ENCODE data around the gene TTPAL.

TTPAL gene

GRCh38 chr20:44523746-44524145 is 48.1 kb downstream of the TTPAL start:
- H3K4me3 ChIP-seq (ENCODE audit: low read depth, low read length), result no peak overlapping the region
- DNase-seq (ENCODE audit: low read depth), result no peak

GRCh38 chr20:44526129-44526528 is 50.5 kb downstream of the TTPAL start:
- peak; percentile 24 for DNase-seq (ENCODE audit: low read depth)
- H3K4me3 ChIP-seq (ENCODE audit: low read depth, low read length), result no peak overlapping the region

- DNase-seq (ENCODE audit: low read depth), result no peak
- H3K4me3 ChIP-seq (ENCODE audit: low read depth, low read length), result no peak overlapping the region
Measured at GRCh38 chr20:44527716-44528199, 52.1 kb downstream of the TTPAL start.

GRCh38 chr20:44528309-44528708 is 52.6 kb downstream of the TTPAL start:
- no peak overlapping the region for H3K4me3 ChIP-seq (ENCODE audit: low read depth, low read length)
- DNase-seq (ENCODE audit: low read depth), result no peak

- peak overlapping the region; percentile 77 for H3K4me3 ChIP-seq (ENCODE audit: low read depth, low read length)
- DNase-seq (ENCODE audit: low read depth), result no peak
Measured at GRCh38 chr20:44532259-44532980, 56.7 kb downstream of the TTPAL start.

GRCh38 chr20:44532981-44533331 is 57.3 kb downstream of the TTPAL start:
- H3K4me3 ChIP-seq (ENCODE audit: low read depth, low read length), result peak overlapping the region; percentile 77
- DNase-seq (ENCODE audit: low read depth), result no peak

DNA sequence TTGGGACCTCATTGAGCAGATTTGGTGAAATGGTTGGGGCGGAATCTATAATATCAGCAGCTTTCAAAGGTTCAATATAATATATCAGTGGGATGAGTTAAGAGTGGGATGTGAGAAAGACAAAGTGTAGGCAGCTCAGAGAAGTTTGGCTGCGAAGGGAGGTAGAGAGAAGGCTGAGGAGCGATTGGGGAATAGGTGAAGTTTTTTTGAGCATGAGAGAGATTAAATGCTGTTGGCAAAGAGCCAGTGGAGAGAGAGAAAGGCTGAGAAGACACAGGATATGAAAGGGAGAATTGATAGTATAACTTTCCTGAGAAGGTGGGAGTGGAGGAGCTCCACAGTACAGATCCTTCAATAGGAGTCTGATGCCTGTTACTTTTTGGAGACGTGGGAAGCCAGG is 58.3 kb downstream of the TTPAL start:
- H3K4me3 ChIP-seq (ENCODE audit: low read depth, low read length), result no peak overlapping the region
- DNase-seq (ENCODE audit: low read depth), result no peak

DNA sequence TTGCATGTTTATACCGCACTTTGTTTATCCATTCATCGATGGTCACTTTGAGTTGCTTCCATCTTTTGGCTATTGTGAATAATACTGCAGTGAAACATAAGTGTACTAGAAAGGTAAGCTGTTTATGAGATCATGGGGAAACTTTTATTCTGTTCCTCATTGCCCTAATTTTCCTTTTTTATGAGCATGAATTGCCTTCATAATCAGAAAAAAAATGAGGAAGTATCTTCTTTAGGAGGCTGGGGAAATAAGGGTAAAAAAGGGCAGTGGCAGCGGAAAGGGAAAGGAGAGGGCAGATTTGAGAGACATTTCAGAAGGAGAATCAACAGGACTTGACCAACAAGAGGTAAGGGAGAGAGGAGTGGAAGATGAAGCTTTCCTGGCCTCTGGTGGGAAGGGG is 60.5 kb downstream of the TTPAL start:
- no peak for DNase-seq (ENCODE audit: low read depth)
- no peak overlapping the region for H3K4me3 ChIP-seq (ENCODE audit: low read depth, low read length)

GRCh38 chr20:44537993-44538392 is 62.3 kb downstream of the TTPAL start:
- no peak overlapping the region for H3K4me3 ChIP-seq (ENCODE audit: low read depth, low read length)
- DNase-seq (ENCODE audit: low read depth), result no peak

DNA sequence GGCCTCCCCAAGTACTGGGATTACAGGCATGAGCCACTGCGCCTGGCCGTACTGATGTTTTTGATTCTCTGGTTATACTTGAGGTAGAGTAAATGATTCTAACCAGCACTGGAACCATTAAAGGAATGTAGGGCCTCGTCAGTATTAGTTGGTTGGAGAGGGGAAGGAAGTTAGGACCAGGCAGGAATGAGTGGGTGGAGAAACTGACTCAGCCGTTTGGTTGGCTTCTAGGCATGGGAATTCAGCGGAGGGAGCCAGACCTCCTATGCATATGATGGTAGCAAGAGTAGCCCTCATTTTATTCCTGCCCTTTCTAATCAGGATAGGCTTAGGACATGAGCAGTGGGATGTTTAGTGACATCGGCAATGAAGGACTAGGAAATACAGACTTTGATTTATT is 65.2 kb downstream of the TTPAL start:
- DNase-seq (ENCODE audit: low read depth), result peak; percentile 32

DNA sequence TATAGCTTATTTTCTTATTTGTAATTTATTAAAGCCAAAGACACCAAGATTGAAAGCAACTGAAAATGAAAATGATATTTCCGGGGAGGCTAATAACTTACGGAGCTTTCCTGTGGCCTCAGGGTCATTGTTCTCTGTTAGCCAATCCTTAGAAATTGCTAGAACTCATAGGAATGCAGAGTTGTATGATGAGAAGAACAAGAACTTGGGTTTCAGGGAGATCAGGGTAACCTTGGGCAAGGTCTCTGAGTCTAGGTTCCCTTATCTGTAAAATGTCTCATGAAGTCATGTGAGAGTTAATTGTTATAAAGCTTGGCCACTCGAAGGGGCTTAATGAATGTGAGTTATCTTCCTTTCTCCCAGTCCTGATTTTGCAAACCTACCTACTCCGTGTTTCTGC is 66.3 kb downstream of the TTPAL start:
- no peak overlapping the region for H3K4me3 ChIP-seq (ENCODE audit: low read depth, low read length)
- no peak for DNase-seq (ENCODE audit: low read depth)

More for the DNA sequence above, 65.2 kb downstream of the TTPAL start:
- no peak overlapping the region for H3K4me3 ChIP-seq (ENCODE audit: low read depth, low read length)

DNA sequence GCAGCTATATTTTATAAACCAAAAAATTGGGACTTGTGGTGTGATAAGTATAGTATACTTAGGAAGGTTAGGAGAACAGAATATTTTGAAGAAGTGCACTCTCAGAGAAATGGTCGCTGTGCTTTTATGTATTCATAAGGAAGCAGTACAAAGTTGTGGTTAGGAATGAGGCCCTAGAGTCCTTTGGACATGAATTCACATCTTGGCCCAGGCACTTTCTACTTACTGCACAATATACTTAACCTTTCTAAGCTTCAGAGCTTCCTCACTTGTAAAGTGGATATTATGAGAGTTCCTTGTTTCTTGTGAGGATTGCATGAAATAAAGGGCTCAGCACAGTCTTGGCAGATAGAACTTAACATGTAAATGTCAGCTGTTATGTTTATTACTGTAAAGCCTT is 67.2 kb downstream of the TTPAL start:
- DNase-seq (ENCODE audit: low read depth), result no peak

DNA sequence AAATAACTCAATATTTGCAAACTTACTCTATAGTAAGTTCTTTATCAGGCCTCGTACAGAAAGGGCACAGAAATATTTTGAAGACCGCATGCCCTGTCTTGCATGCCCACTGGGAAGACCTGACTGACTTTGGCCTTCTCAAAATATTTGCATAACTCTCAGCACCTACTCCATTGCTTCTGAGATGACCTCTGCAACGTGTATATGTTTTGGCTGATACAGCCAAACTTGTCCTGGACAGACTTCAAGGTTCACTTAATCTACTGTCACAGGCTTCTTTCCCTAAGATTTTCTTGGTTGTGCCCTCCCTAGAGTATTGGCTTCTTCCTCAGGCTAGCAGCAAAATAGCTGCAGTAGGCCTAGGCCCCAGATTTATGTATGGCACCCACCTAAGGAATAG is 67.7 kb downstream of the TTPAL start:
- H3K4me3 ChIP-seq (ENCODE audit: low read depth, low read length), result no peak overlapping the region
- DNase-seq (ENCODE audit: low read depth), result no peak

More for the DNA sequence above, 67.2 kb downstream of the TTPAL start:
- H3K4me3 ChIP-seq (ENCODE audit: low read depth, low read length), result no peak overlapping the region
